Lower leg skin (tissue), 4 donors: Measurements from ENCODE around the gene GJB2. TPM values are rescaled to one million over a fixed set of nuclear protein-coding genes. Genes with fewer than 3 reads are reported as not detected.

Source experiments
- DNase-seq, 2 donors: peaks; one replicate each; pipeline ENCODE4 v3.0.0-alpha.2; 2019; ENCODE audit warnings: low spot score in 2 of 2
- H3K4me3 ChIP-seq: fragments of 200-600 bp; sonication (generic); 2 replicates; pipeline ENCODE4 v1.5.1; 2017; ENCODE audit warnings: mild to moderate bottlenecking, low read depth; ENCODE audit not compliant: poor library complexity, severe bottlenecking
- CTCF ChIP-seq, 3 donors: fragments of 450-650 bp; IDR thresholded peaks; one replicate each; pipeline ENCODE4 v1.5.1; 2016; ENCODE audit warnings: antibody characterized with exemption in 3 of 3, mild to moderate bottlenecking in 3 of 3, moderate library complexity in 2 of 3
- POLR2A ChIP-seq, 2 donors: fragments of 450-650 bp; IDR thresholded peaks; one replicate each; pipeline ENCODE4 v1.6.1; 2016 to 2017; ENCODE audit warnings: antibody characterized with exemption in 2 of 2, mild to moderate bottlenecking in 1 of 2, moderate library complexity in 1 of 2
- WGBS, 2 donors: methylation state at CpG; one replicate each; pipeline ENCODE4 v1.1.5; 2018; 5-methylcytosine and 5-hydroxymethylcytosine counted together
- intact Hi-C: fragments of 100-400 bp; cut with DNase I; formaldehyde crosslinking; loops from one replicate; pipeline ENCODE4 v1.15.0; 2023; ENCODE audit warnings: low total_unique reads
- total RNA-seq, 4 donors: library from RNA; depleted of rRNA; stranded (reverse); fragments of >200 nt; gene quantifications; one replicate each; pipeline ENCODE4 v1.1.0, GENCODE V29; 2016

GJB2 gene
- total RNA-seq, 4 donors from 2014 or later, result 46.7 to 160 (median 63.0) TPM

- intact Hi-C loops, result no loop called here
- no peak overlapping the region for H3K4me3 ChIP-seq
- TF ChIP-seq POLR2A (IDR thresholded peaks at IDR 0.05) (no peak), CTCF (IDR thresholded peaks at IDR 0.05) (no peak)
- no peak for DNase-seq
- 32 to 50% methylated on average over 2 of the region's 2 CpGs for WGBS, 2 donors
Measured at GRCh38 chr13:20137875-20138274, 54.9 kb downstream of the GJB2 start.

Other genes starting within 250 kb of the GJB2 start
- 10 to 100 TPM; 37.5 to 58.2 (median 49.5) TPM for gene ZMYM2, start 234.2 kb downstream of the GJB2 start, total RNA-seq
- gene GJA3, start 31.9 kb downstream of the GJB2 start, total RNA-seq, result under 1 TPM in 3 of 4 donors, not detected in 1; 0.04 to 0.52 (median 0.32) TPM
- gene GJB6, start 39.4 kb upstream of the GJB2 start, total RNA-seq, result 100 to 1,000 TPM in 1 of 4 donors, 10 to 100 TPM in 3; 49.7 to 150 (median 58.3) TPM